CD4-positive, alpha-beta T cell (primary cell): ENCODE data around the gene ENTPD2. TPM values are rescaled to one million over a fixed set of nuclear protein-coding genes. Genes with fewer than 3 reads are reported as not detected.

Experiments
- ATAC-seq: fragments of 200-7000 bp; cut with Tn5 transposase; one replicate; pipeline ENCODE4 v1.10.0; 2022; ENCODE audit warnings: mild to moderate bottlenecking; ENCODE audit not compliant: poor library complexity
- CTCF ChIA-PET: fragments of 350-600 bp; sonication (Branson Sonifier 250); formaldehyde crosslinking; loops from one replicate; lab custom pipeline; 2021; ENCODE audit warnings: antibody characterized with exemption, inconsistent platforms; lab: Charles Lee
- POLR2A ChIA-PET: fragments of 350-600 bp; sonication (Branson Sonifier 250); formaldehyde crosslinking; loops from one replicate; lab custom pipeline; 2021; ENCODE audit warnings: antibody characterized with exemption, inconsistent platforms; lab: Charles Lee
- DNase-seq, 14 experiments: peaks; one replicate each; pipeline ENCODE4 v3.0.0-alpha.2; 2013 to 2020; ENCODE audit warnings: mixed read lengths in 2 of 14
- H3K27ac ChIP-seq, 2 donors: one replicate each; pipeline versions ENCODE4 v1.5.1 to v1.7.0; 2013; ENCODE audit warnings: low read length in 2 of 2, low read depth in 1 of 2, mild to moderate bottlenecking in 1 of 2
- H3K27me3 ChIP-seq, 2 experiments: 1 replicate in 1 of 2; 2 replicates in 1 of 2; pipeline versions ENCODE4 v1.6.1 to v1.7.0; 2013; ENCODE audit warnings: low read length in 2 of 2, control low read depth in 1 of 2, mild to moderate bottlenecking in 1 of 2, moderate library complexity in 1 of 2; ENCODE audit not compliant: insufficient read depth in 2 of 2, control insufficient read depth in 1 of 2
- H3K36me3 ChIP-seq: one replicate; pipeline ENCODE4 v1.6.1; 2013; ENCODE audit warnings: low read length, control low read depth; ENCODE audit not compliant: insufficient read depth
- H3K4me1 ChIP-seq: one replicate; pipeline ENCODE4 v1.6.1; 2013; ENCODE audit warnings: low read length, control low read depth; ENCODE audit not compliant: insufficient read depth
- H3K4me3 ChIP-seq: one replicate; pipeline ENCODE4 v1.5.1; 2013; ENCODE audit warnings: mild to moderate bottlenecking, low read length, moderate library complexity
- H3K9me3 ChIP-seq, 2 experiments: 1 replicate in 1 of 2; 2 replicates in 1 of 2; pipeline versions ENCODE4 v1.6.1 to v1.7.0; 2013; ENCODE audit warnings: low read length in 2 of 2, mild to moderate bottlenecking in 2 of 2, control low read depth in 1 of 2, moderate library complexity in 1 of 2; ENCODE audit not compliant: control insufficient read depth in 1 of 2, insufficient read depth in 1 of 2
- H3K27ac Mint-ChIP-seq: one replicate; pipeline ENCODE4 v1.8.0; 2020; ENCODE audit warnings: mixed read lengths
- H3K27me3 Mint-ChIP-seq: one replicate; pipeline ENCODE4 v1.8.0; 2021; ENCODE audit warnings: mixed read lengths
- H3K36me3 Mint-ChIP-seq: one replicate; pipeline ENCODE4 v1.8.0; 2021; ENCODE audit warnings: low read depth, mixed read lengths
- H3K4me1 Mint-ChIP-seq: one replicate; pipeline ENCODE4 v1.8.0; 2021; ENCODE audit warnings: low read depth, mixed read lengths
- H3K4me3 Mint-ChIP-seq: one replicate; pipeline ENCODE4 v1.8.0; 2020; ENCODE audit warnings: mild to moderate bottlenecking, mixed read lengths
- H3K9me3 Mint-ChIP-seq: one replicate; pipeline ENCODE4 v1.8.0; 2020; ENCODE audit warnings: mixed read lengths
- intact Hi-C, 2 experiments: fragments of 100-400 bp; cut with DNase I in 1 of 2; cut with micrococcal nuclease in 1 of 2; formaldehyde crosslinking; loops; one replicate each; pipeline versions ENCODE4 v1.15.1 to v1.9.0; 2023 to 2025; cut with DNase I, micrococcal nuclease
- total RNA-seq, 174 experiments: library from RNA in 2 of 174; stranded (reverse) in 2 of 174; gene quantifications; one replicate each; pipeline ENCODE4 v1.2.3 and lab custom pipeline; 2021 to 2026
- TF ChIP-seq, protein P1 (sequence below): fragments of 200-600 bp; IDR thresholded peaks from one replicate; pipeline ENCODE4 v1.8.0; 2022; ENCODE audit warnings: antibody characterized with exemption, mild to moderate bottlenecking

Gene ENTPD2
- total RNA-seq, 2 experiments from 2014 or later = not detected

DNA sequence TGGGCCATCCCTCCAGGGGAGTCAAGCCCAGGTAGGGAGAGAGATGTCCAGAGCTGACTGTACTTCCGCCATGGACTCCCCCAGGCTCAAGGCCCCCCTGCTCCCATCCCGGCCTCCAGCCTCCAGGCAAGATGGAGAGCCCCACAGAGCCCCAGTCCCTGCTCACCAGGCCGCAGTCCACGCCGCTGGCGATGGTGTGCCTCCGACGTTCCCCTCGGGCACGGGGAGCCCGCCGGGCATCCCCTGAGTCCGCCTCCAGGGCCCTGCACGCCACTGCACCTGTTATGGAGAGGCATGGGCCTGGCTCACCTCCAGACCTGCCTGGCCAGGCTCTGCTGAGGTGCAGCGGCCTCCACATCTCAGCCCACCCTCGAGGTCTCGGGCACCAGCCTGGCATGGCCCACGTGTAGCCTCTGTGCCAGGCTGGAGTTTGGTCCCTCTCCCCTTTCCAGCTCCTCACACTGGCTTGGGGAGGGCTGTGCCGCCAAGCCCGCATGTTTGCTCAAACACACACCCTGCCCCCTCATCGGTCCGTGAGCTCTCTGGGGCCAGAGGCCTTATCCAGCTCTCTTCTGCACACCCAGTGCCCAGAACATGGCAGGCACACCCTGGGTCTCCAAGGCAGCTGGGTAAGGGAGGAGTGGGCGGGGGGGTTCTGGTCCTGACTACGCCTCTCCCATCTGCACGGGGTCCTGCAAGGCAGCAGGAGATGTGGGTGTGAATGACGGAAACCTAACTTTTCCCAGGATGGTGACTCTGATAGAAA, 12.4 kb upstream of the ENTPD2 start:
- no peak overlapping the region for H3K4me3 ChIP-seq

DNA sequence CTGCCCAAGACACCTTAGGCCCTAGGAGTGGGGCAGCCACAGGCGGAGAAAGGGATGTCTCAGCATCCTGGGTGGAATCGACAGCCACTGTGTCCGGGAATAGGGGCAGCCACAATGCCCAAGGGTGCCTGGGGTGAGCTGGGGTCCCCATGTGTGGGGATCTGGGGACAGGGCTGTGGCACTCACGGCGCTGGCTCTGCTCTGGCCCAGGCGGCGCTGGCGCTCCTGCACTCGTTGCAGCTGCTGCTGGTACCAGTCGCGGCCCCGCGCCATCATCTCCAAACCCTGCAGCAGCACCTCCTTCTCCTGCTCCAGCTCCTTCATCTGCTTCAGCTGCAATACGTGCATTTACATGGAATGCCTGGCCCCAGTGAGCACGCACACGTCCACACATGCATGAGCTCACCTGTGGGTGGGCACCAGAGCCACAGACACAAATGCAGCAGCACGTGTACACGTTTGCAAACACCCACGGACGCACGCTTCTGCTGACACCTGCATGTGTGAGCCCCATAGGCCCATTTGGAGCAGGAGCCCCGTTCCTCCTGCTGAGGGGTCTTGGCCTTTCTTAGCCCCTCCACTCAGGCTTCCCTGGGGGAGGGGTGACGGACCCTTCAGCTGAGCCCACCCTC, 11.6 kb upstream of the ENTPD2 start:
- peaks cover 7% of the 10 kb centered on the region for H3K4me1 Mint-ChIP-seq
- no peak overlapping the region for H3K27ac Mint-ChIP-seq
- ChIA-PET POLR2A (no interaction called here), CTCF (interaction anchor here (1.0 to 3.6 kb wide), 2 partner anchors 19 to 30 kb away, joined by 5 to 38 read pairs; partner anchors contain the start of gene NPDC1)
- no peak overlapping the region for H3K27ac ChIP-seq
- H3K4me3 Mint-ChIP-seq = no peak overlapping the region
- peaks cover 4% of the 10 kb centered on the region for H3K27me3 Mint-ChIP-seq
- peaks cover 26% of the 10 kb centered on the region for H3K4me1 ChIP-seq
- no peak for DNase-seq
- ATAC-seq = no peak
- H3K4me3 ChIP-seq = no peak overlapping the region
- H3K36me3 Mint-ChIP-seq = no peaks in the 10 kb centered on the region
- TF ChIP-seq, protein P1, sequence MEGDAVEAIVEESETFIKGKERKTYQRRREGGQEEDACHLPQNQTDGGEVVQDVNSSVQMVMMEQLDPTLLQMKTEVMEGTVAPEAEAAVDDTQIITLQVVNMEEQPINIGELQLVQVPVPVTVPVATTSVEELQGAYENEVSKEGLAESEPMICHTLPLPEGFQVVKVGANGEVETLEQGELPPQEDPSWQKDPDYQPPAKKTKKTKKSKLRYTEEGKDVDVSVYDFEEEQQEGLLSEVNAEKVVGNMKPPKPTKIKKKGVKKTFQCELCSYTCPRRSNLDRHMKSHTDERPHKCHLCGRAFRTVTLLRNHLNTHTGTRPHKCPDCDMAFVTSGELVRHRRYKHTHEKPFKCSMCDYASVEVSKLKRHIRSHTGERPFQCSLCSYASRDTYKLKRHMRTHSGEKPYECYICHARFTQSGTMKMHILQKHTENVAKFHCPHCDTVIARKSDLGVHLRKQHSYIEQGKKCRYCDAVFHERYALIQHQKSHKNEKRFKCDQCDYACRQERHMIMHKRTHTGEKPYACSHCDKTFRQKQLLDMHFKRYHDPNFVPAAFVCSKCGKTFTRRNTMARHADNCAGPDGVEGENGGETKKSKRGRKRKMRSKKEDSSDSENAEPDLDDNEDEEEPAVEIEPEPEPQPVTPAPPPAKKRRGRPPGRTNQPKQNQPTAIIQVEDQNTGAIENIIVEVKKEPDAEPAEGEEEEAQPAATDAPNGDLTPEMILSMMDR = no peak
- intact Hi-C loops = loop anchor here (2.0 to 10.0 kb wide), 3 partner anchors 37 to 281 kb away; partner anchors contain the start of gene ABCA2 (in 1 of the 2)
- H3K9me3 Mint-ChIP-seq = no peaks in the 10 kb centered on the region
- no peaks in the 10 kb centered on the region for H3K9me3 ChIP-seq
- H3K27me3 ChIP-seq = peaks cover 0 to 8% of the 10 kb centered on the region in 2 experiments
- no peaks in the 10 kb centered on the region for H3K36me3 ChIP-seq

More for the DNA sequence above, 12.4 kb upstream of the ENTPD2 start:
- Mint-ChIP-seq H3K4me3 (no peak overlapping the region), H3K27me3 (peaks cover 4% of the 10 kb centered on the region), H3K4me1 (peaks cover 15% of the 10 kb centered on the region), H3K27ac (no peak overlapping the region), H3K9me3 (no peaks in the 10 kb centered on the region), H3K36me3 (no peaks in the 10 kb centered on the region)
- ChIA-PET CTCF (interaction anchor here (1.0 to 3.6 kb wide), 3 partner anchors 19 to 31 kb away, joined by 3 to 38 read pairs (median 5); partner anchors contain the start of gene NPDC1), POLR2A (no interaction called here)
- ATAC-seq = no peak
- peaks cover 35% of the 10 kb centered on the region for H3K4me1 ChIP-seq
- TF ChIP-seq, protein P1 = no peak
- no peaks in the 10 kb centered on the region for H3K9me3 ChIP-seq
- peaks cover 0 to 8% of the 10 kb centered on the region in 2 experiments for H3K27me3 ChIP-seq
- no peak overlapping the region for H3K27ac ChIP-seq
- intact Hi-C loops = loop anchor here in 1 of 2 experiments (10.0 kb wide), 1 partner anchor 281 kb away; no protein-coding TSS in a partner anchor
- no peak for DNase-seq
- no peaks in the 10 kb centered on the region for H3K36me3 ChIP-seq

DNA sequence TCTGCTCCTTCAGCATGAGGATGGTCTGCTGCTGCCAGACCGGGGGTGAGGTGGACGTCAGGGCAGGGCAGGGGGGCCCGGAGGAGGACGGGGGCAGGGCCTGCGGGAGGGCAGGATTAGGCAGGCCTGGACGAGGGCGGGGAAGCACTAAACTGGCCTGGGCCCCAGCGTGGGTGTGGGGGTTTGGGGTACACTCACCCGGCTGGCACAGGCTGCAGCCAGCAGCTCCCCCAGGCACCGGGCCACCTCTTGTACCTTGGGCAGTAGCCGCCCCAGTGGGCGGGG, 11.0 kb upstream of the ENTPD2 start:
- no peak overlapping the region for H3K27ac Mint-ChIP-seq
- POLR2A ChIA-PET = no interaction called here
- ATAC-seq (no peak), DNase-seq (no peak)
- peaks cover 6% of the 10 kb centered on the region for H3K4me1 Mint-ChIP-seq
- H3K9me3 Mint-ChIP-seq = no peaks in the 10 kb centered on the region
- no peak overlapping the region for H3K4me3 Mint-ChIP-seq
- no peaks in the 10 kb centered on the region for H3K36me3 ChIP-seq
- peaks cover 4% of the 10 kb centered on the region for H3K27me3 Mint-ChIP-seq
- H3K9me3 ChIP-seq = no peaks in the 10 kb centered on the region
- TF ChIP-seq, protein P1 = no peak
- intact Hi-C loops = loop anchor here (1.0 to 10.0 kb wide), 4 partner anchors 19 to 280 kb away; partner anchors contain the start of genes ABCA2 (in 1 of the 2) and NPDC1 (in 1 of the 2)
- H3K27me3 ChIP-seq = peaks cover 0 to 8% of the 10 kb centered on the region in 2 experiments
- peaks cover 25% of the 10 kb centered on the region for H3K4me1 ChIP-seq
- no peak overlapping the region for H3K4me3 ChIP-seq
- H3K27ac ChIP-seq = no peak overlapping the region
- no peaks in the 10 kb centered on the region for H3K36me3 Mint-ChIP-seq
- CTCF ChIA-PET = interaction anchor here (0.6 to 1.6 kb wide), 3 partner anchors 8 to 20 kb away, joined by 4 to 10 read pairs (median 6); partner anchors contain the start of gene NPDC1
